Liver (tissue), 3 donors: ENCODE data around the gene ACOT7.

Source experiments
- EGR1 ChIP-seq, 2 donors: IDR thresholded peaks; 2 replicates each; pipeline ENCODE4 v1.6.1; 2016 to 2018; ENCODE audit warnings: antibody characterized with exemption in 2 of 2, low read depth in 2 of 2
- GABPA ChIP-seq, 2 donors: IDR thresholded peaks in 1 of 2; conservative IDR thresholded peaks in 1 of 2; 2 replicates each; pipeline ENCODE4 v1.6.1; 2016; ENCODE audit warnings: antibody characterized with exemption in 2 of 2, mild to moderate bottlenecking in 1 of 2, moderate library complexity in 1 of 2
- HNF4A ChIP-seq, 2 donors: conservative IDR thresholded peaks; 2 replicates each; pipeline ENCODE4 v1.6.1; 2016; ENCODE audit warnings: antibody characterized with exemption in 2 of 2, mild to moderate bottlenecking in 2 of 2
- HNF4G ChIP-seq: IDR thresholded peaks from 2 replicates; pipeline ENCODE4 v1.6.1; 2016; ENCODE audit warnings: antibody characterized with exemption
- JUND ChIP-seq, 2 donors: IDR thresholded peaks; 2 replicates each; pipeline ENCODE4 v1.6.1; 2016; ENCODE audit warnings: antibody characterized with exemption in 2 of 2
- MAX ChIP-seq: IDR thresholded peaks from 2 replicates; pipeline ENCODE4 v1.6.1; 2016; ENCODE audit warnings: antibody characterized with exemption
- RAD21 ChIP-seq, 2 donors: IDR thresholded peaks; 2 replicates each; pipeline ENCODE4 v1.6.1; 2016; ENCODE audit warnings: antibody characterized with exemption in 2 of 2, mild to moderate bottlenecking in 2 of 2
- SP1 ChIP-seq: IDR thresholded peaks from 2 replicates; pipeline ENCODE4 v1.6.1; 2018; ENCODE audit warnings: antibody characterized with exemption, mild to moderate bottlenecking
- TAF1 ChIP-seq: conservative IDR thresholded peaks from 2 replicates; pipeline ENCODE4 v1.6.1; 2016; ENCODE audit warnings: antibody characterized with exemption, mild to moderate bottlenecking
- YY1 ChIP-seq: IDR thresholded peaks from 2 replicates; pipeline ENCODE4 v1.6.1; 2016; ENCODE audit warnings: antibody characterized with exemption, mild to moderate bottlenecking
- ZBTB33 ChIP-seq: IDR thresholded peaks from 2 replicates; pipeline ENCODE4 v1.6.1; 2016; ENCODE audit warnings: antibody characterized with exemption
- TF ChIP-seq, protein P1 (sequence below): fragments of 150-350 bp; IDR thresholded peaks from 2 replicates; pipeline ENCODE4 v1.5.1; 2017; ENCODE audit warnings: improper control_type of control experiment, low read depth, low read length; ENCODE audit not compliant: missing input control
- TF ChIP-seq, protein P2 (sequence below): IDR thresholded peaks from 2 replicates; pipeline ENCODE4 v1.6.1; 2016; ENCODE audit warnings: antibody characterized with exemption, mild to moderate bottlenecking
- TF ChIP-seq, protein P3 (sequence below): IDR thresholded peaks from 2 replicates; pipeline ENCODE4 v1.6.1; 2016; ENCODE audit warnings: antibody characterized with exemption
- donor health status: healthy.
- donor health status: healthy.

DNA sequence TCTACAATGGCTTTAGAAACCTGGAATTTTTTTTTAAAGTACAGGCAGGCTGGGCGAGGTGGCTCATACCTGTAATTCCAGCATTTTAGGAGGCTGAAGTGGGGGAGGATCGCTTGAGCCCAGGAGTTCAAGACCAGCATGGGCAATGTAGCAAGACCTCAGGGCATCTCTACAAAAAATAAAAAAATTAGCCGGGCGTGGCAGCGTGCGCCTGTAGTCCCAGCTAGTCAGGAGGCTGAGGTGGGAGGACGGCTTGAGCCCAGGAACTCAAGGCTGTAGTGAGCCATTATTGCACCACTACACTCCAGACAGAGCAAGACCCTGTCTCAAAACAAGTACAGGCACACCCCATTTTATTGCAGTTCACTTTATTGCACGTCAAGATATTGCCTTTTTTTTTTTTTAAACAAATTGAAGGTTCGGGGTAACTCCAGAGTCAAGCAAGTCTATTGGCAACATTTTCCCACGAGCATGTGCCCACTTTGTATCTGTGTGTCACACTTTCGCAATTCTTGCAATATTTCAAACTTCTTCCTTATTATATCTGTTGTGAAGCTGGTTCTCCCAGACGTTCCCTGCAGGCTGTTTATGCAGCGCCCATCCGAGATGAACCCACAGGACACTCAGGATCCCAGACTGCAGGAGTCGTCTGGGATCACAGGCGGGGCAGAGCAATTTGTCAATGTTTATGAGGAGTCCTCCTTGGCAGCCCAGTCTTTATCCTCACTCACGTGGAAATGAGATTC, 21.5 kb upstream of the ACOT7 start:
- TF ChIP-seq GABPA (IDR thresholded peaks at IDR 0.05 in 1 of 2, conservative IDR thresholded peaks at IDR 0.05 in 1 of 2), result no peak
- TF ChIP-seq, protein P1, sequence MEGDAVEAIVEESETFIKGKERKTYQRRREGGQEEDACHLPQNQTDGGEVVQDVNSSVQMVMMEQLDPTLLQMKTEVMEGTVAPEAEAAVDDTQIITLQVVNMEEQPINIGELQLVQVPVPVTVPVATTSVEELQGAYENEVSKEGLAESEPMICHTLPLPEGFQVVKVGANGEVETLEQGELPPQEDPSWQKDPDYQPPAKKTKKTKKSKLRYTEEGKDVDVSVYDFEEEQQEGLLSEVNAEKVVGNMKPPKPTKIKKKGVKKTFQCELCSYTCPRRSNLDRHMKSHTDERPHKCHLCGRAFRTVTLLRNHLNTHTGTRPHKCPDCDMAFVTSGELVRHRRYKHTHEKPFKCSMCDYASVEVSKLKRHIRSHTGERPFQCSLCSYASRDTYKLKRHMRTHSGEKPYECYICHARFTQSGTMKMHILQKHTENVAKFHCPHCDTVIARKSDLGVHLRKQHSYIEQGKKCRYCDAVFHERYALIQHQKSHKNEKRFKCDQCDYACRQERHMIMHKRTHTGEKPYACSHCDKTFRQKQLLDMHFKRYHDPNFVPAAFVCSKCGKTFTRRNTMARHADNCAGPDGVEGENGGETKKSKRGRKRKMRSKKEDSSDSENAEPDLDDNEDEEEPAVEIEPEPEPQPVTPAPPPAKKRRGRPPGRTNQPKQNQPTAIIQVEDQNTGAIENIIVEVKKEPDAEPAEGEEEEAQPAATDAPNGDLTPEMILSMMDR, result no peak
- no peak for TF ChIP-seq TAF1
- no peak for TF ChIP-seq MAX
- no peak for TF ChIP-seq ZBTB33
- TF ChIP-seq, protein P2, sequence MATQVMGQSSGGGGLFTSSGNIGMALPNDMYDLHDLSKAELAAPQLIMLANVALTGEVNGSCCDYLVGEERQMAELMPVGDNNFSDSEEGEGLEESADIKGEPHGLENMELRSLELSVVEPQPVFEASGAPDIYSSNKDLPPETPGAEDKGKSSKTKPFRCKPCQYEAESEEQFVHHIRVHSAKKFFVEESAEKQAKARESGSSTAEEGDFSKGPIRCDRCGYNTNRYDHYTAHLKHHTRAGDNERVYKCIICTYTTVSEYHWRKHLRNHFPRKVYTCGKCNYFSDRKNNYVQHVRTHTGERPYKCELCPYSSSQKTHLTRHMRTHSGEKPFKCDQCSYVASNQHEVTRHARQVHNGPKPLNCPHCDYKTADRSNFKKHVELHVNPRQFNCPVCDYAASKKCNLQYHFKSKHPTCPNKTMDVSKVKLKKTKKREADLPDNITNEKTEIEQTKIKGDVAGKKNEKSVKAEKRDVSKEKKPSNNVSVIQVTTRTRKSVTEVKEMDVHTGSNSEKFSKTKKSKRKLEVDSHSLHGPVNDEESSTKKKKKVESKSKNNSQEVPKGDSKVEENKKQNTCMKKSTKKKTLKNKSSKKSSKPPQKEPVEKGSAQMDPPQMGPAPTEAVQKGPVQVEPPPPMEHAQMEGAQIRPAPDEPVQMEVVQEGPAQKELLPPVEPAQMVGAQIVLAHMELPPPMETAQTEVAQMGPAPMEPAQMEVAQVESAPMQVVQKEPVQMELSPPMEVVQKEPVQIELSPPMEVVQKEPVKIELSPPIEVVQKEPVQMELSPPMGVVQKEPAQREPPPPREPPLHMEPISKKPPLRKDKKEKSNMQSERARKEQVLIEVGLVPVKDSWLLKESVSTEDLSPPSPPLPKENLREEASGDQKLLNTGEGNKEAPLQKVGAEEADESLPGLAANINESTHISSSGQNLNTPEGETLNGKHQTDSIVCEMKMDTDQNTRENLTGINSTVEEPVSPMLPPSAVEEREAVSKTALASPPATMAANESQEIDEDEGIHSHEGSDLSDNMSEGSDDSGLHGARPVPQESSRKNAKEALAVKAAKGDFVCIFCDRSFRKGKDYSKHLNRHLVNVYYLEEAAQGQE, result no peak
- TF ChIP-seq, protein P3, sequence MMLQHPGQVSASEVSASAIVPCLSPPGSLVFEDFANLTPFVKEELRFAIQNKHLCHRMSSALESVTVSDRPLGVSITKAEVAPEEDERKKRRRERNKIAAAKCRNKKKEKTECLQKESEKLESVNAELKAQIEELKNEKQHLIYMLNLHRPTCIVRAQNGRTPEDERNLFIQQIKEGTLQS, result no peak
- no peak for TF ChIP-seq RAD21 (IDR thresholded peaks at IDR 0.05)
- no peak for TF ChIP-seq HNF4A (conservative IDR thresholded peaks at IDR 0.05)
- TF ChIP-seq SP1, result no peak
- TF ChIP-seq JUND (IDR thresholded peaks at IDR 0.05), result no peak
- no peak for TF ChIP-seq EGR1 (IDR thresholded peaks at IDR 0.05; ENCODE audit: low read depth in 2 of 2)
- no peak for TF ChIP-seq YY1
- TF ChIP-seq HNF4G, result no peak
